Aorta (tissue), 5 donors: ENCODE measurements around the gene RNF43. TPM values are rescaled to one million over a fixed set of nuclear protein-coding genes. Genes with fewer than 3 reads are reported as not detected.

Experiments
- ATAC-seq: fragments of 200-7000 bp; cut with Tn5 transposase; one replicate; pipeline ENCODE4 v1.9.1; 2022; ENCODE audit warnings: moderate library complexity; ENCODE audit not compliant: low FRiP score
- DNase-seq, 2 donors: peaks; one replicate each; pipeline ENCODE4 v3.0.0-alpha.2; 2020
- H3K27ac ChIP-seq, 2 donors: one replicate each; pipeline ENCODE4 v1.5.1; 2013; ENCODE audit warnings: low read length in 2 of 2, mild to moderate bottlenecking in 2 of 2, moderate library complexity in 2 of 2, control low read depth in 1 of 2, inconsistent platforms in 1 of 2, low read depth in 1 of 2
- H3K27me3 ChIP-seq, 2 donors: one replicate each; pipeline ENCODE4 v1.6.1; 2013; ENCODE audit warnings: control low read depth in 1 of 2, low read length in 1 of 2, mild to moderate bottlenecking in 1 of 2, moderate library complexity in 1 of 2; ENCODE audit not compliant: insufficient read depth in 2 of 2, control insufficient read depth in 1 of 2
- H3K36me3 ChIP-seq, 2 donors: one replicate each; pipeline ENCODE4 v1.6.1; 2013; ENCODE audit warnings: control low read depth in 1 of 2, low read length in 1 of 2, mild to moderate bottlenecking in 1 of 2; ENCODE audit not compliant: insufficient read depth in 2 of 2, control insufficient read depth in 1 of 2
- H3K4me1 ChIP-seq, 2 donors: one replicate each; pipeline ENCODE4 v1.6.1; 2013; ENCODE audit warnings: low read length in 2 of 2, control low read depth in 1 of 2, mild to moderate bottlenecking in 1 of 2, moderate library complexity in 1 of 2; ENCODE audit not compliant: insufficient read depth in 2 of 2, control insufficient read depth in 1 of 2
- H3K4me3 ChIP-seq, 2 donors: one replicate each; pipeline ENCODE4 v1.5.1; 2013; ENCODE audit warnings: low read length in 2 of 2, control low read depth in 1 of 2, mild to moderate bottlenecking in 1 of 2
- H3K9me3 ChIP-seq: one replicate; pipeline ENCODE4 v1.6.1; 2013; ENCODE audit warnings: mild to moderate bottlenecking, low read length; ENCODE audit not compliant: control insufficient read depth
- WGBS, 2 donors: extraction: QIAGEN DNeasy Blood & Tissue Kit; methylation state at CpG; one replicate each; pipeline ENCODE4 v1.1.7; 2013; 5-methylcytosine and 5-hydroxymethylcytosine counted together
- intact Hi-C, 2 donors: fragments of 100-400 bp; cut with DNase I; formaldehyde crosslinking; loops; one replicate each; pipeline versions ENCODE4 v1.14.2 to v1.15.0; 2022
- polyA plus RNA-seq, 2 donors: library from polyadenylated mRNA; stranded (reverse); fragments of 200-250 nt; gene quantifications; one replicate each; pipeline ENCODE4 v1.2.3, GENCODE V29; 2013
- total RNA-seq, 2 donors: library from RNA; stranded (reverse); fragmentation: NEBNext Ultra II Directional; extraction: Animal tissue kit (Norgen Biotek cat#: 25700); gene quantifications; one replicate each; pipeline ENCODE4 v1.2.1, GENCODE V29; 2021
- donor health status: healthy with polysubstance abuse.
- donor health status: Bipolar disorder and iron deficiency.
- donor health status: DM: no; HTN: no; CAD: no.
- donor health status: DM: no; HTN: no; CAD: no.
- donor health status: DM: yes; HTN: yes; CAD: no.

RNF43 gene
- total and polyA plus RNA-seq, 4 donors: 0.10 to 1.1 (median 0.68) TPM; not detected in 1

GRCh38 chr17:58373923-58374322 is 43.4 kb downstream of the RNF43 start:
- no peak overlapping the region for H3K27ac ChIP-seq
- H3K4me1 ChIP-seq: no peaks in the 10 kb centered on the region
- no peaks in the 10 kb centered on the region for H3K9me3 ChIP-seq
- no peak overlapping the region for H3K4me3 ChIP-seq
- 81 to 83% methylated on average over 1 of the region's 1 CpG for WGBS, 2 donors
- ATAC-seq (no peak), DNase-seq (no peak)
- H3K27me3 ChIP-seq: no peaks in the 10 kb centered on the region
- no peaks in the 10 kb centered on the region for H3K36me3 ChIP-seq
- intact Hi-C loops: no loop called here

GRCh38 chr17:58373003-58373402 is 44.3 kb downstream of the RNF43 start:
- 78 to 79% methylated on average over 5 of the region's 5 CpGs for WGBS, 2 donors
- ATAC-seq: no peak

GRCh38 chr17:58371300-58371950 is 45.9 kb downstream of the RNF43 start:
- Histone ChIP-seq H3K4me3 (no peak overlapping the region), H3K36me3 (no peaks in the 10 kb centered on the region), H3K27me3 (no peaks in the 10 kb centered on the region), H3K4me1 (no peaks in the 10 kb centered on the region), H3K27ac (no peak overlapping the region), H3K9me3 (no peaks in the 10 kb centered on the region)
- DNase-seq: no peak
- ATAC-seq: no peak
- intact Hi-C loops: no loop called here
- WGBS, 2 donors: 65 to 69% methylated on average over 6 of the region's 6 CpGs

More at GRCh38 chr17:58373003-58373402, 44.3 kb downstream of the RNF43 start:
- H3K27ac ChIP-seq: no peak overlapping the region
- H3K36me3 ChIP-seq: no peaks in the 10 kb centered on the region
- DNase-seq: no peak
- H3K4me3 ChIP-seq: no peak overlapping the region
- intact Hi-C loops: no loop called here
- no peaks in the 10 kb centered on the region for H3K27me3 ChIP-seq
- no peaks in the 10 kb centered on the region for H3K4me1 ChIP-seq
- no peaks in the 10 kb centered on the region for H3K9me3 ChIP-seq

GRCh38 chr17:58370716-58371115 is 46.6 kb downstream of the RNF43 start:
- WGBS, 2 donors: 82 to 90% methylated on average over 9 of the region's 9 CpGs
- H3K36me3 ChIP-seq: no peaks in the 10 kb centered on the region
- no peak overlapping the region for H3K4me3 ChIP-seq
- no peaks in the 10 kb centered on the region for H3K9me3 ChIP-seq
- intact Hi-C loops: no loop called here
- H3K4me1 ChIP-seq: no peaks in the 10 kb centered on the region
- no peak overlapping the region for H3K27ac ChIP-seq
- DNase-seq (no peak), ATAC-seq (no peak)
- H3K27me3 ChIP-seq: no peaks in the 10 kb centered on the region

- Histone ChIP-seq H3K4me1 (no peaks in the 10 kb centered on the region), H3K9me3 (no peaks in the 10 kb centered on the region), H3K36me3 (no peaks in the 10 kb centered on the region), H3K4me3 (no peak overlapping the region), H3K27ac (no peak overlapping the region), H3K27me3 (no peaks in the 10 kb centered on the region)
- 92 to 93% methylated on average over 5 of the region's 5 CpGs for WGBS, 2 donors
- DNase-seq: no peak
- ATAC-seq: no peak
- intact Hi-C loops: no loop called here
Measured at GRCh38 chr17:58370309-58370708, 47.0 kb downstream of the RNF43 start.

GRCh38 chr17:58369214-58370031 is 47.9 kb downstream of the RNF43 start:
- ATAC-seq (no peak), DNase-seq (no peak)
- Histone ChIP-seq H3K9me3 (no peaks in the 10 kb centered on the region), H3K36me3 (no peaks in the 10 kb centered on the region), H3K4me3 (no peak overlapping the region), H3K27ac (no peak overlapping the region), H3K27me3 (no peaks in the 10 kb centered on the region), H3K4me1 (no peaks in the 10 kb centered on the region)
- 60% methylated on average over 5 of the region's 5 CpGs for WGBS, 2 donors
- intact Hi-C loops: no loop called here

- Histone ChIP-seq H3K27me3 (no peaks in the 10 kb centered on the region), H3K27ac (no peak overlapping the region), H3K4me1 (no peaks in the 10 kb centered on the region), H3K9me3 (no peaks in the 10 kb centered on the region), H3K36me3 (no peaks in the 10 kb centered on the region), H3K4me3 (no peak overlapping the region)
- intact Hi-C loops: no loop called here
- ATAC-seq: no peak
- no peak for DNase-seq
- WGBS, 2 donors: 57 to 58% methylated on average over 3 of the region's 3 CpGs
Measured at GRCh38 chr17:58368860-58369213, 48.5 kb downstream of the RNF43 start.
